Lower lobe of right lung (tissue), 2 donors: ENCODE data around the gene SPRYD3. TPM values are rescaled to one million over a fixed set of nuclear protein-coding genes. Genes with fewer than 3 reads are reported as not detected.
A peak's percentile ranks its signal among the peaks of the same experiment; 100 is the strongest.

Source experiments
- ATAC-seq, 2 donors: fragments of 200-7000 bp; cut with Tn5 transposase; one replicate each; pipeline ENCODE4 v1.9.1; 2020 to 2022; ENCODE audit warnings: mild to moderate bottlenecking in 2 of 2, moderate library complexity in 2 of 2
- DNase-seq: peaks from one replicate; pipeline ENCODE4 v3.0.0-alpha.2; 2020
- H3K27ac ChIP-seq: fragments of 200-600 bp; one replicate; pipeline ENCODE4 v1.8.0; 2022
- H3K27me3 ChIP-seq: fragments of 200-600 bp; one replicate; pipeline ENCODE4 v1.8.0; 2022; ENCODE audit warnings: low read depth
- H3K36me3 ChIP-seq: fragments of 200-600 bp; one replicate; pipeline ENCODE4 v1.8.0; 2022; ENCODE audit warnings: mild to moderate bottlenecking
- H3K4me1 ChIP-seq: fragments of 200-600 bp; one replicate; pipeline ENCODE4 v1.8.0; 2022
- H3K4me3 ChIP-seq: fragments of 200-600 bp; one replicate; pipeline ENCODE4 v1.8.0; 2022; ENCODE audit warnings: mild to moderate bottlenecking
- H3K9me3 ChIP-seq: fragments of 200-600 bp; one replicate; pipeline ENCODE4 v1.8.0; 2022
- intact Hi-C: fragments of 100-400 bp; cut with DNase I; formaldehyde crosslinking; loops from one replicate; pipeline ENCODE4 v1.11.0; 2022
- total RNA-seq: library from RNA; stranded (reverse); fragmentation: NEBNext Ultra II Directional; extraction: Animal tissue kit (Norgen Biotek cat#: 25700); gene quantifications from one replicate; pipeline ENCODE4 v1.2.1, GENCODE V29; 2021
- TF ChIP-seq, protein P1 (sequence below): fragments of 200-600 bp; IDR thresholded peaks from one replicate; pipeline ENCODE4 v1.8.0; 2022; ENCODE audit warnings: antibody characterized with exemption, mild to moderate bottlenecking
- donor health status: DM: no; HTN: yes; CAD: no; lungs with severe emphysema.

SPRYD3 gene
- total RNA-seq, 1 donor from 2014 or later: 47.9 TPM

DNA sequence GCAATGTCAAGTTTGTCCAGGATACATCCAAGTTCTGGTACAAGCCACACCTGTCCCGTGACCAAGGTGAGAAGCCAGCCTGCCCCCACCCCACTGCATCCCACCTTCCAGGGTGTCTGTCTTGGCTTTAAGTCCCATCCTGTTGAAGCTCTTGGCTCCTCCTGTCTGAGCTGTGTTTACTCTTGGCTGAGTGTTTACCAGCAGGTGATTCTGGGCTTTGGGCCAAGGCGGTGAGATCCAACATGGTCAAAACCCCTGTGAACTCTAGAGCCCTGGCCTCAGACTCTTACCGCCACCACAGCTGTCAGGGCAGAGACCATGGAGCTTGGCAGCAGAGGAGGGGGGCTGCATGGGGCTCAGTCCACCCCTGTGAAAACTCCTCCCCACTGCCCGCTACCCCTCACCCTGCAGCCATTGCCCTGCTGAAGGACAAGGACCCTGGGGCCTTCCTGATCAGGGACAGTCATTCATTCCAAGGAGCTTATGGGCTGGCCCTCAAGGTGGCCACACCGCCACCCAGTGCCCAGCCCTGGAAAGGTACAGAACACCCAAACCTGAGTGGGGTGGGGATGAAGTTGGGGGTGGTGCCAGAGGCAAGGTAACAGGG lies 17.7 kb downstream of the SPRYD3 start:
- Histone ChIP-seq H3K4me3 (no peak overlapping the region), H3K9me3 (no peaks in the 10 kb centered on the region), H3K27ac (peak overlapping the region; percentile 67), H3K36me3 (peaks cover 100% of the 10 kb centered on the region), H3K4me1 (peaks cover 52% of the 10 kb centered on the region), H3K27me3 (no peaks in the 10 kb centered on the region)
- TF ChIP-seq, protein P1, sequence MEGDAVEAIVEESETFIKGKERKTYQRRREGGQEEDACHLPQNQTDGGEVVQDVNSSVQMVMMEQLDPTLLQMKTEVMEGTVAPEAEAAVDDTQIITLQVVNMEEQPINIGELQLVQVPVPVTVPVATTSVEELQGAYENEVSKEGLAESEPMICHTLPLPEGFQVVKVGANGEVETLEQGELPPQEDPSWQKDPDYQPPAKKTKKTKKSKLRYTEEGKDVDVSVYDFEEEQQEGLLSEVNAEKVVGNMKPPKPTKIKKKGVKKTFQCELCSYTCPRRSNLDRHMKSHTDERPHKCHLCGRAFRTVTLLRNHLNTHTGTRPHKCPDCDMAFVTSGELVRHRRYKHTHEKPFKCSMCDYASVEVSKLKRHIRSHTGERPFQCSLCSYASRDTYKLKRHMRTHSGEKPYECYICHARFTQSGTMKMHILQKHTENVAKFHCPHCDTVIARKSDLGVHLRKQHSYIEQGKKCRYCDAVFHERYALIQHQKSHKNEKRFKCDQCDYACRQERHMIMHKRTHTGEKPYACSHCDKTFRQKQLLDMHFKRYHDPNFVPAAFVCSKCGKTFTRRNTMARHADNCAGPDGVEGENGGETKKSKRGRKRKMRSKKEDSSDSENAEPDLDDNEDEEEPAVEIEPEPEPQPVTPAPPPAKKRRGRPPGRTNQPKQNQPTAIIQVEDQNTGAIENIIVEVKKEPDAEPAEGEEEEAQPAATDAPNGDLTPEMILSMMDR: peak; percentile 26
- ATAC-seq (peak; percentile 59 to 77), DNase-seq (peak; percentile 85)
- intact Hi-C loops: no loop called here

DNA sequence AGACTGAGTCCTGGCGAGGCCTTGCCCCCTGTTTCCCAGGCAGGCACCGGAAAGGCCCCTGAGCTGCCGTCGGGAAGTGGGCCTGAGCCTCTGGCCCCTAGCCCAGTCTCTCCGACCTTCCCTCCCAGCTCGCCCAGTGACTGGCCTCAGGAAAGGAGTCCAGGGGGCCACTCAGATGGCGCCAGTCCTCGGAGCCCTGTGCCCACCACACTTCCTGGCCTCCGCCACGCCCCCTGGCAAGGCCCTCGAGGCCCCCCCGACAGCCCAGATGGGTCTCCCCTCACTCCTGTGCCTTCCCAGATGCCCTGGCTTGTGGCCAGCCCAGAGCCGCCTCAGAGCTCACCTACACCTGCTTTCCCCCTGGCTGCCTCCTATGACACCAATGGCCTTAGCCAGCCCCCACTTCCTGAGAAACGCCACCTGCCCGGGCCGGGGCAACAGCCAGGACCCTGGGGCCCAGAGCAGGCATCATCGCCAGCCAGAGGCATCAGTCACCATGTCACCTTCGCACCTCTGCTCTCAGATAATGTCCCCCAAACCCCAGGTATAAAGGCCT lies 18.4 kb downstream of the SPRYD3 start:
- Histone ChIP-seq H3K36me3 (peaks cover 100% of the 10 kb centered on the region), H3K27me3 (no peaks in the 10 kb centered on the region), H3K4me3 (no peak overlapping the region), H3K4me1 (peaks cover 49% of the 10 kb centered on the region), H3K9me3 (no peaks in the 10 kb centered on the region), H3K27ac (peak overlapping the region; percentile 67)
- DNase-seq (peak; percentile 64), ATAC-seq (peak; percentile 3 to 11)
- intact Hi-C loops: no loop called here
- TF ChIP-seq, protein P1: no peak

DNA sequence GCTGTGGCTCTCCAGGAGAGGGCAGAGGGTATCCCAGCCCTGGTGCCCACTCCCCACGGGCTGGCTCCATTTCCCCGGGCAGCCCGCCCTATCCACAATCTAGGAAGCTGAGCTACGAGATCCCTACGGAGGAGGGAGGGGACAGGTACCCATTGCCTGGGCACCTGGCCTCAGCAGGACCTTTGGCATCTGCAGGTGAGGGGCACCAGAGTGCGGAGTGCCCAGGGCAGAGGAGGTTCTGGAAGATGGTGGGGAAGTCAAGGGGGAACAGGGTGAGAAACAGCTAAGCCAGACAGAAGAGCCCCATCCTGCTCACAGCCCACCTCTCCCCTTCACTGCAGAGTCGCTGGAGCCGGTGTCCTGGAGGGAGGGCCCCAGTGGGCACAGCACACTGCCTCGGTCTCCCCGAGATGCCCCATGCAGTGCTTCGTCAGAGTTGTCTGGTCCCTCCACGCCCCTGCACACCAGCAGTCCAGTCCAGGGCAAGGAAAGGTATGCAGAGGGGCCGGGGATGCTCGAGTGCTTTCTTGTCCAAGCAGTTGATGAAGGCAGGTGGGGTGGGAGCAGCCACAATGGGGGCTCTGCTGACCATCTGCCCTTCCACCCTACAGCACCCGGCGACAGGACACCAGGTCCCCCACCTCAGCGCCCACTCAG lies 19.0 kb downstream of the SPRYD3 start:
- H3K27ac ChIP-seq: peak overlapping the region; percentile 67
- no peak overlapping the region for H3K4me3 ChIP-seq
- TF ChIP-seq, protein P1: no peak
- H3K36me3 ChIP-seq: peaks cover 100% of the 10 kb centered on the region
- DNase-seq: peak; percentile 44
- no peaks in the 10 kb centered on the region for H3K9me3 ChIP-seq
- intact Hi-C loops: no loop called here
- H3K27me3 ChIP-seq: no peaks in the 10 kb centered on the region
- H3K4me1 ChIP-seq: peaks cover 55% of the 10 kb centered on the region
- no peak for ATAC-seq

DNA sequence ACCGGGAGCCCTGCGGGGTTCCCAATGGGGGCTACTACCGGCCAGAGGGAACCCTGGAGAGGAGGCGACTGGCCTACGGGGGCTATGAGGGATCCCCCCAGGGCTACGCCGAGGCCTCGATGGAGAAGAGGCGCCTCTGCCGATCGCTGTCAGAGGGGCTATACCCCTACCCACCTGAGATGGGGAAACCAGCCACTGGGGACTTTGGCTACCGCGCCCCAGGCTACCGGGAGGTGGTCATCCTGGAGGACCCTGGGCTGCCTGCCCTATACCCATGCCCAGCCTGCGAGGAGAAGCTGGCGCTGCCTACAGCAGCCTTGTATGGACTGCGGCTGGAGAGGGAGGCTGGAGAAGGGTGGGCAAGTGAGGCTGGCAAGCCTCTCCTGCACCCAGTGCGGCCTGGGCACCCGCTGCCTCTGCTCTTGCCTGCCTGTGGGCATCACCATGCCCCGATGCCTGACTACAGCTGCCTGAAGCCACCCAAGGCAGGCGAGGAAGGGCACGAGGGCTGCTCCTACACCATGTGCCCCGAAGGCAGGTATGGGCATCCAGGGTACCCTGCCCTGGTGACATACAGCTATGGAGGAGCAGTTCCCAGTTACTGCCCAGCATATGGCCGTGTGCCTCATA lies 19.6 kb downstream of the SPRYD3 start:
- no peak overlapping the region for H3K4me3 ChIP-seq
- H3K27me3 ChIP-seq: no peaks in the 10 kb centered on the region
- DNase-seq (peak; percentile 41), ATAC-seq (no peak)
- no peaks in the 10 kb centered on the region for H3K9me3 ChIP-seq
- peaks cover 62% of the 10 kb centered on the region for H3K4me1 ChIP-seq
- H3K27ac ChIP-seq: peak overlapping the region; percentile 18
- TF ChIP-seq, protein P1: no peak
- intact Hi-C loops: no loop called here
- peaks cover 100% of the 10 kb centered on the region for H3K36me3 ChIP-seq

DNA sequence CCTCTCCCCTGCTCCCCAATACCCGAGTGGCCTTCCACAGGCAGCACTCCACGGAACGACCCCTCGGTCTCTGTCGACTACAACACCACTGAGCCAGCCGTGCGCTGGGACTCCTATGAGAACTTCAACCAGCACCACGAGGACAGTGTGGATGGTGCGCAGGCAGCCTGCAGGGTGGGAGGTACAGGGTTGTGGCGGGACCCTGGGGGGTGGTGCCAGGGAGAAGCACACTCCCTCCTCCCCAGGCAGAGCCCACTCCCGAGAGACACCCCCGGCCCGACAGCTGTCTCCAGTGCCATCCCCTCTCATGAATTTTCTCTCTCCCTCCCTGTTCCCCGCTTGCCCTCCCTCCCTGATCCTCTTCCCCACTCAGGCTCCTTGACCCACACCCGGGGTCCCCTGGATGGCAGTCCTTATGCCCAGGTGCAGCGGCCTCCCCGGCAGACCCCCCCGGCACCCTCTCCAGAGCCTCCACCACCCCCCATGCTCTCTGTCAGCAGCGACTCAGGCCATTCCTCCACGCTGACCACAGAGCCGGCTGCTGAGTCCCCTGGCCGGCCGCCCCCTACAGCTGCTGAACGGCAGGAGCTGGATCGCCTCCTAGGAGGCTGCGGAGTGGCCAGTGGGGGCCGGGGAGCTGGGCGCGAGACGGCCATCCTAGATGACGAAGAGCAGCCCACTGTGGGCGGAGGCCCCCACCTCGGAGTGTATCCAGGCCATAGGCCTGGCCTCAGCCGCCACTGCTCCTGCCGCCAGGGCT lies 20.3 kb downstream of the SPRYD3 start:
- Histone ChIP-seq H3K27me3 (no peaks in the 10 kb centered on the region), H3K9me3 (no peaks in the 10 kb centered on the region), H3K36me3 (peaks cover 97% of the 10 kb centered on the region), H3K4me3 (no peak overlapping the region), H3K4me1 (peaks cover 66% of the 10 kb centered on the region), H3K27ac (no peak overlapping the region)
- TF ChIP-seq, protein P1: no peak
- ATAC-seq: no peak
- intact Hi-C loops: no loop called here
- peak; percentile 45 for DNase-seq
